Transverse colon (tissue), 4 donors: ENCODE results near the gene AGTRAP. TPM values are rescaled to one million over a fixed set of nuclear protein-coding genes. Genes with fewer than 3 reads are reported as not detected.

ENCODE experiments used
- DNase-seq: peaks from one replicate; pipeline ENCODE4 v3.0.0-alpha.2; 2019
- H3K27ac ChIP-seq, 4 donors: fragments of 200-600 bp; sonication (generic); 2 replicates each; pipeline ENCODE4 v1.5.1; 2016 to 2018; ENCODE audit warnings: inconsistent platforms in 4 of 4
- H3K27me3 ChIP-seq: fragments of 200-600 bp; sonication (generic); 2 replicates; pipeline ENCODE4 v1.5.1; 2017; ENCODE audit warnings: inconsistent platforms
- H3K36me3 ChIP-seq, 4 donors: fragments of 200-600 bp; sonication (generic); 2 replicates each; pipeline ENCODE4 v1.5.1; 2017 to 2019; ENCODE audit warnings: inconsistent platforms in 4 of 4
- H3K4me1 ChIP-seq, 4 donors: fragments of 200-600 bp; sonication (generic); 2 replicates each; pipeline ENCODE4 v1.5.1; 2017 to 2020; ENCODE audit warnings: inconsistent platforms in 4 of 4
- H3K4me3 ChIP-seq, 4 donors: fragments of 200-600 bp; sonication (generic); 1 replicate in 1 of 4; 2 replicates in 3 of 4; pipeline versions ENCODE4 v1.5.1 to v1.6.1; 2017 to 2019; ENCODE audit warnings: inconsistent platforms in 4 of 4
- H3K9me3 ChIP-seq, 2 donors: fragments of 200-600 bp; sonication (generic); 2 replicates each; pipeline ENCODE4 v1.5.1; 2017 to 2019; ENCODE audit warnings: inconsistent platforms in 2 of 2
- CTCF ChIP-seq, 5 experiments: fragments of 200-600 bp in 3 of 5; fragments of 450-650 bp in 2 of 5; sonication (generic) in 3 of 5; IDR thresholded peaks; 1 replicate in 2 of 5; 2 replicates in 3 of 5; pipeline ENCODE4 v1.5.1; 2016 to 2017; ENCODE audit warnings: antibody characterized with exemption in 5 of 5, inconsistent platforms in 3 of 5, mild to moderate bottlenecking in 2 of 5, moderate library complexity in 1 of 5
- EP300 ChIP-seq: sonication (generic); formaldehyde crosslinking; IDR thresholded peaks from one replicate; pipeline ENCODE4 v1.6.1; 2017; ENCODE audit warnings: antibody characterized with exemption, low read depth
- POLR2A ChIP-seq: fragments of 450-650 bp; IDR thresholded peaks from one replicate; pipeline ENCODE4 v1.6.1; 2016; ENCODE audit warnings: antibody characterized with exemption, mild to moderate bottlenecking, moderate library complexity
- POLR2AphosphoS5 ChIP-seq, 3 donors: sonication (generic); formaldehyde crosslinking; IDR thresholded peaks; one replicate each; pipeline ENCODE4 v1.6.1; 2016; ENCODE audit warnings: antibody characterized with exemption in 3 of 3
- WGBS, 2 donors: methylation state at CpG; one replicate each; pipeline ENCODE4 v1.1.5; 2018; ENCODE audit warnings: low coverage in 1 of 2; 5-methylcytosine and 5-hydroxymethylcytosine counted together
- in situ Hi-C, 4 donors: fragments of 200-750 bp; cut with MboI; loops; one replicate each; pipeline versions ENCODE4 v1.15.0 to v1.15.1; 2017; ENCODE audit warnings: low sequenced_read_pairs in 3 of 4, low pct_ligation_motif_present in 1 of 4, low pct_unique_long_range_greater_than_20kb in 1 of 4
- intact Hi-C: fragments of 100-400 bp; cut with DNase I; formaldehyde crosslinking; loops from one replicate; pipeline ENCODE4 v1.15.1; 2023; ENCODE audit warnings: low total_unique reads
- total RNA-seq, 4 donors: library from RNA; depleted of rRNA; stranded (reverse); fragments of >200 nt; gene quantifications; one replicate each; pipeline ENCODE4 v1.1.0, GENCODE V29; 2016

The AGTRAP gene
- total RNA-seq, 4 donors from 2014 or later = 1.2 to 27.0 (median 22.7) TPM

- Histone ChIP-seq H3K27me3 (peaks cover 64% of the 10 kb centered on the region), H3K9me3 (no peaks in the 10 kb centered on the region), H3K36me3 (no peaks in the 10 kb centered on the region), H3K4me1 (peaks cover 4 to 21% (median 17%) of the 10 kb centered on the region in 4 donors), H3K4me3 (no peak overlapping the region), H3K27ac (no peak overlapping the region)
- WGBS, 2 donors = 58% methylated on average over 5 of the region's 5 CpGs; no CpG with 5 or more reads in 1 of the 2 donors
- in situ Hi-C loops = no loop called here
- intact Hi-C loops = no loop called here
- no peak for TF ChIP-seq CTCF (IDR thresholded peaks at IDR 0.05)
- no peak for DNase-seq
Observed at GRCh38 chr1:11693917-11694316, 42.0 kb upstream of the AGTRAP start.

- WGBS, 2 donors = 77 to 100% methylated on average over 2 to 6 of the region's 6 CpGs
- Histone ChIP-seq H3K4me1 (peaks cover 0 to 15% (median 13%) of the 10 kb centered on the region in 4 donors), H3K27ac (no peak overlapping the region), H3K27me3 (peaks cover 50% of the 10 kb centered on the region), H3K4me3 (no peak overlapping the region), H3K9me3 (no peaks in the 10 kb centered on the region), H3K36me3 (no peaks in the 10 kb centered on the region)
- TF ChIP-seq CTCF (IDR thresholded peaks at IDR 0.05) (no peak), EP300 (no peak), POLR2AphosphoS5 (IDR thresholded peaks at IDR 0.05) (no peak), POLR2A (no peak)
- in situ Hi-C loops (no loop called here), intact Hi-C loops (no loop called here)
- no peak for DNase-seq
Observed at GRCh38 chr1:11695861-11696260, 40.1 kb upstream of the AGTRAP start.

GRCh38 chr1:11697188-11697892, 38.6 kb upstream of the AGTRAP start:
- Histone ChIP-seq H3K36me3 (no peaks in the 10 kb centered on the region), H3K4me1 (peaks cover 0 to under 1% (median 0%) of the 10 kb centered on the region in 4 donors), H3K27me3 (peaks cover 40% of the 10 kb centered on the region), H3K4me3 (no peak overlapping the region), H3K9me3 (no peaks in the 10 kb centered on the region), H3K27ac (no peak overlapping the region)
- no peak for TF ChIP-seq CTCF (IDR thresholded peaks at IDR 0.05)
- no peak for TF ChIP-seq POLR2A
- no peak for TF ChIP-seq EP300
- TF ChIP-seq POLR2AphosphoS5 (IDR thresholded peaks at IDR 0.05) = no peak
- 56 to 100% methylated on average over 2 to 8 of the region's 8 CpGs for WGBS, 2 donors
- no peak for DNase-seq
- intact Hi-C loops = no loop called here
- in situ Hi-C loops = no loop called here

- intact Hi-C loops (no loop called here), in situ Hi-C loops (no loop called here)
- WGBS, 2 donors = 40 to 67% methylated on average over 1 to 5 of the region's 5 CpGs
Observed at GRCh38 chr1:11697893-11698210, 38.1 kb upstream of the AGTRAP start.

More at GRCh38 chr1:11697893-11698210, 38.1 kb upstream of the AGTRAP start:
- no peak overlapping the region for H3K27ac ChIP-seq
- TF ChIP-seq CTCF (IDR thresholded peaks at IDR 0.05) (no peak), POLR2A (no peak), EP300 (no peak), POLR2AphosphoS5 (IDR thresholded peaks at IDR 0.05) (no peak)
- H3K27me3 ChIP-seq = peaks cover 35% of the 10 kb centered on the region
- DNase-seq = no peak
- no peaks in the 10 kb centered on the region for H3K9me3 ChIP-seq
- H3K36me3 ChIP-seq = no peaks in the 10 kb centered on the region
- H3K4me1 ChIP-seq = no peaks in the 10 kb centered on the region
- H3K4me3 ChIP-seq = no peak overlapping the region
